Esophagus muscularis mucosa (tissue), 4 donors: Measurements from ENCODE around the gene FERMT1. TPM values are rescaled to one million over a fixed set of nuclear protein-coding genes. Genes with fewer than 3 reads are reported as not detected.
A peak's percentile ranks its signal among the peaks of the same experiment; 100 is the strongest.

Experiments used
- DNase-seq: peaks from one replicate; pipeline ENCODE4 v3.0.0-alpha.2; 2017; ENCODE audit errors: extremely low spot score
- H3K27ac ChIP-seq, 4 donors: fragments of 200-600 bp; sonication (generic); replicated peaks in 1 of 4; 1 replicate in 3 of 4; 2 replicates in 1 of 4; pipeline ENCODE4 v1.5.1; 2016 to 2019; ENCODE audit warnings: mild to moderate bottlenecking in 1 of 4
- H3K27me3 ChIP-seq, 4 donors: fragments of 200-600 bp; sonication (generic); one replicate each; pipeline versions ENCODE4 v1.5.1 to v1.6.0; 2016 to 2019
- H3K36me3 ChIP-seq, 4 donors: fragments of 200-600 bp; sonication (generic); one replicate each; pipeline ENCODE4 v1.5.1; 2016 to 2019
- H3K4me1 ChIP-seq, 4 donors: fragments of 200-600 bp; sonication (generic); one replicate each; pipeline ENCODE4 v1.5.1; 2016 to 2019
- H3K4me3 ChIP-seq, 4 donors: fragments of 200-600 bp; sonication (generic); 1 replicate in 2 of 4; 2 replicates in 2 of 4; pipeline ENCODE4 v1.5.1; 2016 to 2019; ENCODE audit warnings: mild to moderate bottlenecking in 4 of 4, moderate library complexity in 1 of 4
- H3K9me3 ChIP-seq, 4 donors: fragments of 200-600 bp; sonication (generic); 1 replicate in 3 of 4; 2 replicates in 1 of 4; pipeline ENCODE4 v1.5.1; 2016 to 2019
- EP300 ChIP-seq: sonication (generic); formaldehyde crosslinking; IDR thresholded peaks from one replicate; pipeline ENCODE4 v1.6.1; 2017; ENCODE audit warnings: antibody characterized with exemption
- POLR2A ChIP-seq: fragments of 450-650 bp; IDR thresholded peaks from one replicate; pipeline ENCODE4 v1.6.1; 2017; ENCODE audit warnings: antibody characterized with exemption, moderate library complexity, mild to moderate bottlenecking, low read depth
- POLR2AphosphoS5 ChIP-seq, 2 donors: sonication (generic); formaldehyde crosslinking; IDR thresholded peaks; one replicate each; pipeline ENCODE4 v1.6.1; 2017; ENCODE audit warnings: antibody characterized with exemption in 2 of 2
- WGBS: methylation state at CpG from one replicate; pipeline ENCODE4 v1.1.5; 2018; 5-methylcytosine and 5-hydroxymethylcytosine counted together
- intact Hi-C: fragments of 100-400 bp; cut with DNase I; formaldehyde crosslinking; loops from one replicate; pipeline ENCODE4 v1.15.1; 2023
- total RNA-seq, 4 donors: library from RNA; depleted of rRNA; stranded (reverse); fragments of >200 nt; gene quantifications; one replicate each; pipeline versions ENCODE4 v1.1.0 to v1.2.1, GENCODE V29; 2016
- TF ChIP-seq, protein P1 (sequence below), 3 experiments: fragments of 200-600 bp in 2 of 3; fragments of 450-650 bp in 1 of 3; sonication (generic) in 2 of 3; IDR thresholded peaks; one replicate each; pipeline ENCODE4 v1.5.1; 2017 to 2019; ENCODE audit warnings: antibody characterized with exemption in 3 of 3, mild to moderate bottlenecking in 2 of 3, moderate library complexity in 1 of 3

The FERMT1 gene
- total RNA-seq, 4 donors from 2014 or later = 0.32 to 0.42 (median 0.34) TPM

DNA sequence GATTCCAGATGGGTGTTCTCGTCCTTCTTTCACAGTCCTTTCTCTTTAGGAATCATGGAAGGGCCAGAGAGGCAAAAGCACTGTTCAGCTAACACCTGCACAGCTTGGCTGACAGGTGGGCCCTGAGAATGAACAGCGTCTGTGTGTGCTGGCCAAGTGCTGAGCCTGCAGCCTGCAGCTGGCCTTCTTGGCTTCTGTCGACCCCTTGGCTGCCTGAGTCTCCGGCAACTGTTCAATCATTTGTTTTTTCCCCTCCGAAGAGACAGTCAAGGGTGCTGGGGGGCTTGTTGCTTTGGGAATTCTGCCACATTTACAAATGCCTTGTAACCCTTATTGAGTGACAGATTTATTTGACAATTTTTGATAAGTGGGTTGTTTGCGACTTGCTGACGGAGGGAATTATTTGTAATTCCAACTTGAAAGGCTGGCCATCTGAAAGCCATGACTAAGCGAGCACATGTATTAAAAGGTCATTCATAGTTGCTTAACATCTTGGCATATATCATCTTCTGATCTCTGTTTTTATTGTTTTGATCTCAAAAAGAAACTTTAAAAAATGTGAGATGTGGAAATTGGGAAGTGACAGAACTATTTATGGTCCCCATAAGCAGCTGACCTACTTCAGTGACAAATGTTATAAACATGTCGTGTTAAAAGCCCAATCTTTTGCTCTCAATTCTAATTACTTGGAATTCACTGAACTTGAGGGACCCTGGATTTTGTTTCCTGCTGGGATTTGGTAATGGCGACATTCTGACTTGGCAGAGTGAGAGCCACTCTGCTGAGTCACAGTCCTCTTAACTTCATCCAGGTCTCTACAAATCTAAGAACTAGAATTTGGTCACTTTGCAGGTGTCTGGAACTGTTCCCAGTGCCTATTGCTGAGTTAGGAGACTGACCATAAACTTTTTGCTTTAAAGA, 41.9 kb upstream of the FERMT1 start:
- WGBS = 23% methylated on average over 10 of the region's 10 CpGs
- no peaks in the 10 kb centered on the region for H3K27me3 ChIP-seq
- no peaks in the 10 kb centered on the region for H3K36me3 ChIP-seq
- TF ChIP-seq POLR2A (no peak), POLR2AphosphoS5 (IDR thresholded peaks at IDR 0.05) (peak in 1 of 2 donors; percentile 40)
- TF ChIP-seq, protein P1, sequence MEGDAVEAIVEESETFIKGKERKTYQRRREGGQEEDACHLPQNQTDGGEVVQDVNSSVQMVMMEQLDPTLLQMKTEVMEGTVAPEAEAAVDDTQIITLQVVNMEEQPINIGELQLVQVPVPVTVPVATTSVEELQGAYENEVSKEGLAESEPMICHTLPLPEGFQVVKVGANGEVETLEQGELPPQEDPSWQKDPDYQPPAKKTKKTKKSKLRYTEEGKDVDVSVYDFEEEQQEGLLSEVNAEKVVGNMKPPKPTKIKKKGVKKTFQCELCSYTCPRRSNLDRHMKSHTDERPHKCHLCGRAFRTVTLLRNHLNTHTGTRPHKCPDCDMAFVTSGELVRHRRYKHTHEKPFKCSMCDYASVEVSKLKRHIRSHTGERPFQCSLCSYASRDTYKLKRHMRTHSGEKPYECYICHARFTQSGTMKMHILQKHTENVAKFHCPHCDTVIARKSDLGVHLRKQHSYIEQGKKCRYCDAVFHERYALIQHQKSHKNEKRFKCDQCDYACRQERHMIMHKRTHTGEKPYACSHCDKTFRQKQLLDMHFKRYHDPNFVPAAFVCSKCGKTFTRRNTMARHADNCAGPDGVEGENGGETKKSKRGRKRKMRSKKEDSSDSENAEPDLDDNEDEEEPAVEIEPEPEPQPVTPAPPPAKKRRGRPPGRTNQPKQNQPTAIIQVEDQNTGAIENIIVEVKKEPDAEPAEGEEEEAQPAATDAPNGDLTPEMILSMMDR (IDR thresholded peaks at IDR 0.05) = no peak
- no peaks in the 10 kb centered on the region for H3K9me3 ChIP-seq
- intact Hi-C loops = no loop called here
- DNase-seq = peak; percentile 86
- no peak overlapping the region for H3K27ac ChIP-seq
- H3K4me1 ChIP-seq = peaks cover 0 to 25% (median 12%) of the 10 kb centered on the region in 4 donors
- H3K4me3 ChIP-seq = no peak overlapping the region

DNA sequence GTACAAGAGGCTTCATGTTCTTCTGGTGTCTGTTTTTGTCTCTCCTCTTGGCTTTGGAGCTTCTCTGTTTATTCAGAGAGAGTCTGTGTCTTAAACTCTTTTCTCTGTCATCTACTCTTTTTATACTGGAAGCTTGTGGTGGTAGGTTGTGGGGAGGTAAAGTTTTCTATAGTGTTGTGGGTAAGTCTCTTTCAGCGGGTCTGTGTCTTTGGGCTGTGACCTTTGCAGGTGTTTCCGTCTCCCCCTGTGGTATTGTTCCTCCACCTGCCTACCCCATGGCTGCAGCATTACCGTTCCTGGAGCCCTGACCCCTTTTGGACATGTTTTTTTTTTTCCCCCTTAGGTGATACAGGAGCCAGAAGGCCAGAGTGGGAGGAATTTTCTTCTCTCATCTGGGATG, 37.9 kb upstream of the FERMT1 start:
- Histone ChIP-seq H3K27me3 (peaks cover 0 to 11% (median 0%) of the 10 kb centered on the region in 4 donors), H3K4me3 (no peak overlapping the region), H3K36me3 (no peaks in the 10 kb centered on the region), H3K4me1 (peaks cover 0 to 25% (median 12%) of the 10 kb centered on the region in 4 donors), H3K9me3 (peaks cover 0 to 21% (median 8%) of the 10 kb centered on the region in 4 donors), H3K27ac (no peak overlapping the region)
- TF ChIP-seq EP300 = no peak
- no peak for TF ChIP-seq POLR2AphosphoS5 (IDR thresholded peaks at IDR 0.05)
- TF ChIP-seq, protein P1 (IDR thresholded peaks at IDR 0.05) = no peak
- TF ChIP-seq POLR2A = no peak
- 86% methylated on average over 3 of the region's 3 CpGs for WGBS
- DNase-seq = no peak
- intact Hi-C loops = no loop called here

DNA sequence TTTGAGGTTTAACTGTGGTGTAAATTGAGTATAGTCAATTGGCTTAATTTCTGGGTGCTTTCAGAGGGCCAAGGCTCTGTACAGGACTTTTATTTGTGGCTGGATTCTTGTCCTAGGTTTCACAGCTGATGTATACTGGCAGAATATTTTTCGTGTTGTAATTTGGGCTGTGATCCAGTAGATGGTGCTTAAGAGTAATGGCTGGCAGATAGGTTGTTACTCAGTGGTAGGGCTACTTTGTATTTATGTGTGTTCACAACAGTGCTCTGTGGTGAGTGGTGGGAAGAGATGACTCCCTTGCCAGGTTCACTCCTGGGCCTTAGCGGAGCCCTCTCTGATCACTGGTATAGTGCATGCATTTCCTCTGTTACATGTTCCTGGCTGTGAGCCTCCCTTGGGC, 34.5 kb upstream of the FERMT1 start:
- no peak overlapping the region for H3K4me3 ChIP-seq
- H3K27me3 ChIP-seq = peaks cover 0 to 11% (median 0%) of the 10 kb centered on the region in 4 donors
- H3K4me1 ChIP-seq = peaks cover 0 to 3% (median 2%) of the 10 kb centered on the region in 4 donors
- TF ChIP-seq EP300 (no peak), POLR2A (no peak)
- no peaks in the 10 kb centered on the region for H3K36me3 ChIP-seq
- H3K27ac ChIP-seq = no peak overlapping the region
- WGBS = 82% methylated on average over 2 of the region's 2 CpGs
- intact Hi-C loops = no loop called here
- no peak for DNase-seq
- H3K9me3 ChIP-seq = peaks cover 0 to 24% (median 10%) of the 10 kb centered on the region in 4 donors

DNA sequence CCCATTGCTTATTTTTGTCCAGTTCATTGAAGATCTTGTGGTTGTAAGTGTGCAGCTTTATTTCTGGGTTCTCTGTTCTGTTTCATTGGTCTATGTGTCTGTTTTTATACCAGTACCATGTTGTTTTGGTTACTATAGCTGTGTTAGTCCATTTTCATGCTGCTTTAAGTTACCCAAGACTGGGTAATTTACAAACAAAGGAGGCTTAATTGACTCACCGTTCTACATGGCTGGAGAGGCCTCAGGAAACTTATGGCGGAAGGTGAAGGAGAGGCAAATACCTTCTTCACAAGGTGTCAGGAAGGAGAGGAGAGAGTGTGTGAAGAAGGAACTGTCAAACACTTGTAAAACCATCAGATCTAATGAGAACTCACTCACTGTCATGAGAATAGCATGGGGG, 29.9 kb upstream of the FERMT1 start:
- H3K36me3 ChIP-seq = no peaks in the 10 kb centered on the region
- H3K4me3 ChIP-seq = no peak overlapping the region
- intact Hi-C loops = no loop called here
- peak; percentile 57 for DNase-seq
- H3K9me3 ChIP-seq = peaks cover 0 to 22% (median 8%) of the 10 kb centered on the region in 4 donors
- 66% methylated on average over 2 of the region's 2 CpGs for WGBS
- TF ChIP-seq POLR2AphosphoS5 (IDR thresholded peaks at IDR 0.05) (no peak), POLR2A (no peak), EP300 (no peak)
- TF ChIP-seq, protein P1 (IDR thresholded peaks at IDR 0.05) = no peak
- no peak overlapping the region for H3K27ac ChIP-seq
- peaks cover 0 to 2% (median 0%) of the 10 kb centered on the region in 4 donors for H3K27me3 ChIP-seq
- H3K4me1 ChIP-seq = no peaks in the 10 kb centered on the region

DNA sequence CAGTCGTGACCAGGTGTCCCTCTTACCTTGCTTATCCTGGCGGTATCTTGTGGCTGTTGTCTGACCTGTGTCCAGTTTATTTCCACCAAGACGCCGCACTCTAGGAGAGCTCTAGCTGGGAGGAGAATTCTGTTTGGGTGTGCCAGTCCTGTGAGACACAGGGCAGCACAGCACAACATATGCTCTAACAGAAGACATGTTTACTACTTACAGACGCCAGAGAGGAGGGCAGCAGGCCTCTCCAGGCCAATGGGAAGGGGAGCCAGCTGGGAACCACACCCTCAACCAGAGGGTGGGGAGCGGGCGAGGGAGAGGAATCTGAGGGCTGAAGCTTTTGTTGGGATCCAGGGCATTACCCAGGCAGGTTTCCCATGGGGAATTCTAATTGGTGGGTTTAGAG, 25.2 kb upstream of the FERMT1 start:
- WGBS = 84% methylated on average over 7 of the region's 7 CpGs
- DNase-seq = peak; percentile 75
- no peaks in the 10 kb centered on the region for H3K27me3 ChIP-seq
- H3K36me3 ChIP-seq = no peaks in the 10 kb centered on the region
- H3K9me3 ChIP-seq = no peaks in the 10 kb centered on the region
- no peak overlapping the region for H3K27ac ChIP-seq
- intact Hi-C loops = loop anchor here (10.0 kb wide), 1 partner anchor 1137 kb away; no protein-coding TSS in a partner anchor
- no peaks in the 10 kb centered on the region for H3K4me1 ChIP-seq
- TF ChIP-seq POLR2A (no peak), POLR2AphosphoS5 (IDR thresholded peaks at IDR 0.05) (no peak), EP300 (no peak)
- TF ChIP-seq, protein P1 (IDR thresholded peaks at IDR 0.05) = no peak
- H3K4me3 ChIP-seq = no peak overlapping the region
